ENCODE data around the gene GLRX. TPM values are rescaled to one million over a fixed set of nuclear protein-coding genes. Genes with fewer than 3 reads are reported as not detected.
"Not testable (repeated sequence)": the region's sequence is repeated elsewhere in the genome, so short reads cannot be mapped to it uniquely, and the experiment has no call there.

Gene GLRX
- total RNA-seq, 2 donors from 2014 or later = 29.2 to 148 TPM

GRCh38 chr5:95815155-95815729, 7.3 kb downstream of the GLRX start:
- Histone ChIP-seq H3K27me3 (replicated peaks; ENCODE audit: insufficient read depth) (no peaks in the 10 kb centered on the region), H3K9me3 (no peaks in the 10 kb centered on the region), H3K4me1 (ENCODE audit: control insufficient read depth in 1 of 2, low read depth in 2 of 2) (peaks cover 21 to 35% of the 10 kb centered on the region in 2 donors), H3K27ac (no peak overlapping the region), H3K36me3 (no peaks in the 10 kb centered on the region), H3K4me3 (no peak overlapping the region)
- no peak for DNase-seq (ENCODE audit: low spot score)
- TF ChIP-seq CTCF (IDR thresholded peaks at IDR 0.05) = no peak
- ATAC-seq (ENCODE audit: insufficient number of reproducible peaks, low FRiP score, low read depth) = no peak

GRCh38 chr5:95813035-95813434, 9.5 kb downstream of the GLRX start:
- not testable (repeated sequence) for DNase-seq (ENCODE audit: low spot score); ATAC-seq (ENCODE audit: insufficient number of reproducible peaks, low FRiP score, low read depth); H3K27ac ChIP-seq

GRCh38 chr5:95812074-95812471, 10.5 kb downstream of the GLRX start:
- no peak for TF ChIP-seq CTCF (IDR thresholded peaks at IDR 0.05)
- peak overlapping the region in 1 of 2 donors; percentile 9 for H3K27ac ChIP-seq
- no peaks in the 10 kb centered on the region for H3K9me3 ChIP-seq
- peaks cover 23 to 48% of the 10 kb centered on the region in 2 donors for H3K4me1 ChIP-seq (ENCODE audit: control insufficient read depth in 1 of 2, low read depth in 2 of 2)
- DNase-seq (ENCODE audit: low spot score) = no peak
- no peaks in the 10 kb centered on the region for H3K36me3 ChIP-seq
- no peak overlapping the region for H3K4me3 ChIP-seq
- ATAC-seq (ENCODE audit: insufficient number of reproducible peaks, low FRiP score, low read depth) = no peak
- no peaks in the 10 kb centered on the region for H3K27me3 ChIP-seq (replicated peaks; ENCODE audit: insufficient read depth)

More at GRCh38 chr5:95813035-95813434, 9.5 kb downstream of the GLRX start:
- not testable (repeated sequence) for H3K9me3 ChIP-seq; H3K27me3 ChIP-seq (replicated peaks; ENCODE audit: insufficient read depth); H3K36me3 ChIP-seq; H3K4me3 ChIP-seq
- H3K4me1 ChIP-seq (ENCODE audit: control insufficient read depth in 1 of 2, low read depth in 2 of 2) = peaks cover 25 to 46% of the 10 kb centered on the region in 2 donors

- H3K36me3 ChIP-seq; H3K27me3 ChIP-seq (replicated peaks; ENCODE audit: insufficient read depth); H3K9me3 ChIP-seq; H3K4me3 ChIP-seq; DNase-seq (ENCODE audit: low spot score); ATAC-seq (ENCODE audit: insufficient number of reproducible peaks, low FRiP score, low read depth): not testable (repeated sequence)
- H3K4me1 ChIP-seq (ENCODE audit: control insufficient read depth in 1 of 2, low read depth in 2 of 2) = peaks cover 23 to 48% of the 10 kb centered on the region in 2 donors
- H3K27ac ChIP-seq = peak overlapping the region in 1 of 2 donors; percentile 9
Measured at GRCh38 chr5:95811461-95812073, 11.0 kb downstream of the GLRX start.

- not testable (repeated sequence) for ATAC-seq (ENCODE audit: insufficient number of reproducible peaks, low FRiP score, low read depth); H3K4me3 ChIP-seq; DNase-seq (ENCODE audit: low spot score); H3K36me3 ChIP-seq; H3K27me3 ChIP-seq (replicated peaks; ENCODE audit: insufficient read depth); H3K9me3 ChIP-seq
- H3K4me1 ChIP-seq (ENCODE audit: control insufficient read depth in 1 of 2, low read depth in 2 of 2) = peaks cover 23 to 48% of the 10 kb centered on the region in 2 donors
- peak overlapping the region in 1 of 2 donors; percentile 75 for H3K27ac ChIP-seq
Measured at GRCh38 chr5:95811126-95811423, 11.5 kb downstream of the GLRX start.

- H3K9me3 ChIP-seq = no peaks in the 10 kb centered on the region
- no peak for TF ChIP-seq CTCF (IDR thresholded peaks at IDR 0.05)
- no peaks in the 10 kb centered on the region for H3K27me3 ChIP-seq (replicated peaks; ENCODE audit: insufficient read depth)
- peak overlapping the region in 1 of 2 donors; percentile 75 for H3K27ac ChIP-seq
- DNase-seq (ENCODE audit: low spot score) = no peak
- H3K4me3 ChIP-seq = no peak overlapping the region
- ATAC-seq (ENCODE audit: insufficient number of reproducible peaks, low FRiP score, low read depth) = no peak
- H3K4me1 ChIP-seq (ENCODE audit: control insufficient read depth in 1 of 2, low read depth in 2 of 2) = peaks cover 23 to 48% of the 10 kb centered on the region in 2 donors
- H3K36me3 ChIP-seq = no peaks in the 10 kb centered on the region
Measured at GRCh38 chr5:95810305-95811125, 12.0 kb downstream of the GLRX start.

Measured in thoracic aorta (tissue), 2 donors.